ENCODE data around the gene UCP1.

Gene UCP1, protein sequence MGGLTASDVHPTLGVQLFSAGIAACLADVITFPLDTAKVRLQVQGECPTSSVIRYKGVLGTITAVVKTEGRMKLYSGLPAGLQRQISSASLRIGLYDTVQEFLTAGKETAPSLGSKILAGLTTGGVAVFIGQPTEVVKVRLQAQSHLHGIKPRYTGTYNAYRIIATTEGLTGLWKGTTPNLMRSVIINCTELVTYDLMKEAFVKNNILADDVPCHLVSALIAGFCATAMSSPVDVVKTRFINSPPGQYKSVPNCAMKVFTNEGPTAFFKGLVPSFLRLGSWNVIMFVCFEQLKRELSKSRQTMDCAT

DNA sequence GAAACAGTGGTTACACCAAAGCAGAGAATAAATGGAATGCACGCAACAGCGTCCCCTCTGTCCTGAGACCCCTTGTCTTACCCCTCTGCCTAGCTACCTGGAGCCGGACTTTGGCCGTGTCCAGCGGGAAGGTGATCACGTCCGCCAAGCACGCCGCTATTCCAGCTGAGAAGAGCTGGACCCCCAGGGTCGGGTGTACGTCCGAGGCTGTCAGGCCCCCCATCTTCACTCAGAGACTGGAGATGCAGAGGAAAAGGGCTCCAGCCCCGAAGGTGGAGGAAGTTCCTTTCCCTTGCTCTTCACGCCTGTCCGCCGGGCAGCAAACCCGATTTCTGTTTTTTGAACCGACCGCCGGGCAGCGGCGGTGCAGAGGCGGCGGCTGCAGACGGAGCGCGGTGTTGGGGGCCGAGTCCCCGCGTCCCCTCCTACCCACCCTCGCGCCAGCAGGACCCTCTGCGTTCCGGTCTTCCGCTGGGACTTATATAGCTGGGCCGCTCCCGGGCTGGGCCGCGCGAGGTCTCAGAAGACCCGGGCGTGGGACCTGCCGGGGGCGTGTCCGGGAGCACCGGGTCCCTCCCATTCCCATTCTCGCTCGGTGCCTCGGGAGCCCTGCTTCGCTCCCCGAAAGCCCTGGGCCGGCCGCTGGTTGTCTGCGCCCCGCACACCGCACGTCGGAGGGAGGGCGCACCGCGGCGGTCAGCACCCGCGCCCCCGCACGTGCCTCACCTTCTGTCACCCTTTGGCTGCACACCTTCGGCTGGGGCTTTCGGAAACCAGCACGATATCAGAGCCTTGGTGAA is at the start of gene UCP1:
TSS of gene UCP1 (minus strand) at position 455 of the 800 bp plus-strand sequence. CDS start at position 223, 232 bp downstream.
- DNase-seq, result peak; percentile 4

DNA sequence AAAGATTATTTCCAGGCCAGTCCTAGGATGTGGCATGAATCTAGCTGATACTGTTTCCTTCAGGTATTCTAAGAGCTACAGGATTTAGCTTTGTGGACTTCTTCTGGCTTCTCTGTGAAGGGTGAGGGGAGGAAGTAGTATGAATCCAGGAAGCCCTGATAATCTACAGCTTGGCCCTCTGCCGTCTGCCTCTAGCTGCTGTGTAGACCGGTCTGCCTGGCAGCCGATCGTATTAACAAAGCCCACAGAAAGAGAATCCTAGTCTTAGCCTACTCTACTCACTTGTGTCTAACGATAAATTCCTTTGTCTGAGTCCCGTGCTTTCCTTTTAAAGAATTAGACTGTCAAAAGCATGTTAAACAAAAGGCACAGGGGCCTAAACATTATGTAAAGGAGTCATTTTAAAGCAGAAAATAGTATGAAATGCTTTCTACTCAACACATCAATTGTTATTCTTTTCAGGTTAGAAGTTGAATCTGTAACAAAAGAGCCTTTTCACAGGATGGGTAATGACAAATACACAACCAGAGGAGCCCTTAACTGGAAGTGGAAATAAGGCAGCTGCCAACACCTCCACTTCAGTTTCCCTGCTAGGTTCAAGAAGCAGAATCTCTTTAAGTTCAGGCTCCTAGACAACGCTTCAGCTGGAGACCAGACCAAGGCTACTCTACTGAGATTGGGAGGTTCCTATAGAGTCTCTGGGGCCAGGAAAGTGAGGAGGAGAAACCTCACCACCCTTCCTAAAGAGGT is 48.9 kb upstream of the UCP1 start:
- no peak for DNase-seq

DNA sequence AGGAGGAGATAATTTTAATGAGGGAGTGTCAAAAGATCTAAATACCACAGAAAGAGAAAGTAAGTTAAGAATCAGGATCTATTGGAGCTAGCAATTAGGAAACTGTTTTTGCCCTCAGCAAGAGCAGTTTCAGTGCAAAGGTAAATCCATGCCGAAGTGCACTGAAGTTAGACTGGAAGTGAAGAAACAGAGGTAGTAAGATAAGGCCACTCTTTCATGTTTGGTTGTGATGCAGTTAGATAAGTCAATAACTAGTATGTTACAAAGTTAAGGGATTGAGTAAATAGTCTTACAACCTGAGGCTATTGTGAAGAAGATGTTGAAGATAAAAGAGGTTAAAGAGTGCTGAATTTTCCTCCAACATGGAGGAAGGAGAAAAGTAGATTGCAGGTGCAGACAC is 46.7 kb upstream of the UCP1 start:
- DNase-seq, result no peak

DNA sequence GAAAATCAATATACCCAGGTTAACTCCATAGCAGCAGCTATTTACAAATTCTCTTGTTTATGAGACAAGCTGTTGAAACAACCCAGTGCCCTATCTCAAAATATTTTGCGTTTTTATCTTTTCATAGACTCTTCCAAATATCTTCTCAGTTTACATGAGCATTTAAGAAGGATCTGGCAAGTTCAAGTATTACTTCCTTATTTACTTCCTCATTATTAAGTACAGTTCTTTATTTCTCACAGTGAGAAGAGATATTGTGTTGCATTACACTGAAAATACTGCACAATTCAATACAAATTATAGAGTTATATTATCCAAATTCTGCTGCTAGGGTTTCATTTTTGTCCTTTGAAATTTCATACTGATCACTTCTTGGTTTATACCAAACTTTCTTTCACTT is 43.6 kb upstream of the UCP1 start:
- no peak for DNase-seq

DNA sequence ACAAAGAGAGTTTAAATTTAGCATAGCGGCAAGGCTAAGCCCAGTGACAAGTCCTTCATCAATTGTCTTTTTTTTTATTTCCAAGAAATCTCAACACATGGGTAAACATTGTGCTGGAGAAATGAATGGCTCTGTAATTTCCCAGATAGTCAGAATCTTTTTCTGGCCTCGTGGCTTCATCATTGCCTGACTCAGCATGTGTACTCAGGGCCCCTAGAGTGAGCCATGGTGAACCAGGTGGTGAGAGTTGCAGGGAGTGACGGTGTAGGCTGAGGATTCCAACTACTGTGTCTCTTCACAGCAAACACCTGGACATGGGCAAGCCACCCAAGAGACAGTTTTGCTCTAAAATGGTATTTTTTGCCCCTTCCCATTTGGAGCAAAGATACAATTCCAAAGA is 43.1 kb upstream of the UCP1 start:
- no peak for DNase-seq

DNA sequence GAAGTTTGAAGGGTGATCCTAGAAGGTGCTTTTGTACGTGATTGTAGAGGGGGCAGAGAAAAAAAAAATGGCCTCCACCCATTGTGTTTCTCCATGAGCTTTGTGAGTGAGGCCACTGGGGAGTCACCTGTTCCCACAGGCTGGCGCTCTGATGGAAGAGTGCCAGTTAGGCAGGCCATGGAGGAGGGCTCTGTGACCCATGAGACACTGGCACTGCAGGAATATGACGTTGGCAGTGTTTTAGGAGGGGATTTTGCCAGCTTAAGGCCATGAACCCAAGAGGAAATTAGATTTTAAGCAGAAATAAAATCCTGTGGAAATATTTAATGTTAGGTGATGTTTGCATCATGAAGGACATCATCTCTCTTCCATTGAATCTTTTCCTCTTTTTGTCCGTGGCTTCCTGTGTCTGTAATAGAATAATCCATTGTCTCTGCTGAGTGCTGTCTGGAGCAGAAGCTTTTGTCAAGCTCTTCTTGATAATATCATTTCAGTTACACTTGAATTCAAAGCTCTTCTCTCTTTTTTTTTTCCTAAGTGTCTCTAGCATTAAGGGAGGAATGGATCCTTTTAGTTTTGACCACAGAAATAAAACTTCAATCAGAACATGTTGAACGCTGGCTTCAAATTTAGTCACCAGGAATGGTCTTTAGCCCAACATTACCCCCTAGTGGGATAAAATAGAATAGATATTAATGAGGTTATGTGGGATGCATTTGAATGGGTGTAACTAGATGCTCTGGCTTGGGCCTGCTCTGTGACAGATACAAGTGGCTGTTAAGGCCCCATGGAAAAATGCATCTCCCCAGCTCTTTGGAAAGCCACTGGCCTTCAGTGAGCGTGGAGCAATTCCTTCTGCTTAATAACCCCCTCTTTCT is 41.0 kb upstream of the UCP1 start:
- no peak for DNase-seq

DNA sequence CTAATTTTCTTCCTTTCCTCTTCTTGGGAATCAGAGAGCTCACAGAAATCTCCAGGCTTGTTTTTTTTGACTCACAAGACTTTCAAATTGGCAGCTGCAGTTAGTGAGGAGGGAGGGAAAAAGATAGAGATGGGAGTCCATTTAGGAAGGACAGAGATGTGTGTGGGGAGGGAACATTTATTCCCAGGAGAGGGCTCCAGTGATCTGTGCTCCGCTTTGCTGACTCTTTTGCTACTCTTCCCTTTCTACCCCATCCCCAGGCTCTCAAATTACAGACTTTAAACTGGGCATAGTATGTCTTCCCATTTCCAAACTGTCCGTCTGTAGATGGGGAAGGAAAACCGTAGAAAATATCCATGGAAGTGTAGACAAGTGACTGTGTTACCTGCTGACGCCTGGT is 39.1 kb upstream of the UCP1 start:
- DNase-seq, result no peak

DNA sequence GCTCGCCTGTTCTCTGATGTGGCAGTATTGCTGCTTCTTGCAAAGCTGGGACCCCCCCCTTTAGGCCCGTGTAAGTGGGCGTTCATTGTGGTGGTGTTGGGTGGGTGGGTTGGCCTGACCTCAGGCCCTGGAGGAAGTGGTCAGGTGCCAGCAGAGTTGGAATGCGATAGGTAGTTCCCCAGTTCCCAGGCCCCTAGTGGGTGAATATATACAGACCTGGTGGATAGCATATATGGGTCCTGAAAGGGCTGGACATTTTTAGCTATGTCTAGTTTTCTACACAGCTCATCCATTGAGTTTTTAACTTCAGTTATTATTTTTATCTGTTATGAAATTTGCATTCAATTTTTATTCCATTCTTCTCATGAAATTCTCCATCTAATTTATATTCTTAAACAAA is 35.8 kb upstream of the UCP1 start:
- DNase-seq, result no peak

DNA sequence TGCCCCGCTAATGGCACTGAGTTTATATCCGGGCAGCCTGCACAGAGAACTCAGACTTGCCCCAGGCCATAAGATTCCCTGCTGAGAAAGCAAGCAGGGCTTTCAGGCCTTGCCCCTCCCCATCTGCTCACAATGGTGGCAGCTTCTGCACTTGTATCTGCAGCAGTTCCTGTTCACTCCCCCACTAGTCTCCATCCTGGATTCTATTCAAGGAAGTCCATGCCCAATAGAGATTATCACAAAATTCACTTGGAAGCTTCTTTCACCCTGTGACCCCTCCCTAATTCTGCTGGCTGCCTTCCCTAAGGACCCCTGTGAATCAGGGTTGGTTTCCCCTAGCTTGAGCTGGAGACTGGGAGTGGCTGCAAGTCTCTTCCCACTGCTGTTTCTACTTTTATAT is 34.5 kb upstream of the UCP1 start:
- DNase-seq, result no peak

DNA sequence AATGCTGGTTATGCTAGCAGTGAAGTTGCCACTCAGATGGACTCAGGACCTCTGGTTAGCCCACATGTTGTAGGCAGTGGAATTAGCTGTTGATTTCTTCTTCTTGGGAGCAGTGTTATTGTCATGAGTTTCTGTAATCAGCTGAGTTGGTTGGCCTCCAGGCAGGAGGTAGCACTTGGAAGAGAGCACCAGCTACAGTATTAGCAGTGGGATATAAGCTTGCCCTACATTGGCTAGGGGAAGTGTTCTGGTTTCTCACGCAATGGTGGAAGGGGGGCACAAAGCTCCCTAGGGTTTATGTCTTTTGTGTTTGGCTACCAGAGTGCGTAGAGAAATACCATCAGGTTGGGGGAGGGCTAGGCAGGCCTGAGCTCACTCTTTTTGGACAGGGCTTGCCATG is 34.0 kb upstream of the UCP1 start:
- no peak for DNase-seq

DNA sequence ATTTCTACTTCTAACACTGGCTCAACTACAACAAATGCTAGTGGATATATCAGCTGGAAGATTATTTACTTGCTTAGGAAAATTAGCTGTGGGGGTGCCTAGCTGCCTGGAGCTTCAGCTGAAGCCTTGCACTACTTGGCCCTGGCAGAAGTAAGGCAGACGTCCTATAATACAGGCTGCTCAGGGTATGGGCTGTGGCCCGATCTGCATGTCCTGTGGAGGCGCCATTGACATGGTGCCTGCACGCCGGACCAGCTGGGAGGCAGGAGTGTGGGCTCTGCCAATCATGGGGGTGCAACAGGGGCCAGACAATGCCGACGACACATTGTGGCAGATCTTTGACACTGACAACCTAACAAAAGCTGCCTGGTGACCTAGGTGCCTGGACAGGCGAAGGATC is 31.6 kb upstream of the UCP1 start:
- DNase-seq, result no peak

DNA sequence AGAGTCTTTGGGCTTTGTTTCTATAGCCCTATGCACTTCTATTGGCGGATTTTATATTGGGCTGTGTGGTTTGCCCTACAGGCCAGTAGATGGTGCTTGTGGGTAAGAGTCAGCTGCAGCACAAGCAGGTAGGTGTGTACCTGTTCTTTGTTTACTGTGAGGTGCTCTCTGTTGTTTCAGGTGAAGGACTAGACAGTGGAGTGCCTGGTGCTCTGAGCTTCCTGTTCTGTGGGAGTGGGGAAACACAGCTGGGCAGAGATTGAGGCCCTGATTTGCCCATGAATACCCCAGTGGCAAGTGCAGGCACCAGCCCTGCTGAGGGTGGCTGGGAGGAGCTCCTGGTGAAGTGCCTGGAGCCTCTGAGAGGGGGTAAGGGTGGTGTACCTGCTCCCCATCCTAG is 26.3 kb upstream of the UCP1 start:
- DNase-seq, result no peak

DNA sequence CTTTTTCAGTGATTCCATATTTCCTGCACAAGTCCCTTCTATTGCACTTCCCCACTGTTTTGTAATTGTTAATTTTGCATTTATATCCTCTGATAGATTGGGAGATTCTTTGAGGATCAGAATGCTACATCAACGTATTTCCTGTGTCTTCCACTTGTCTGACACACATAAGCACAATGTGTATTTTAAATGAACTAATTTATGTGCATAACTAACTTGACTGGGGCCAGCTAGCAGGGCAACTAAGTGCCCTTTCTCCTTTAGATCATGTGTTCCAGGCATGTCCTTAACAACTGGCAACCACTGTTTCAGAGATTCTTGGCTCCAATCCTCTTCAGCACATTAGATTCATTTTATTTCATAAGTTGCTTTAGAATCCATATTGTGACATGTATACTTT is 15.7 kb upstream of the UCP1 start:
- DNase-seq, result no peak

DNA sequence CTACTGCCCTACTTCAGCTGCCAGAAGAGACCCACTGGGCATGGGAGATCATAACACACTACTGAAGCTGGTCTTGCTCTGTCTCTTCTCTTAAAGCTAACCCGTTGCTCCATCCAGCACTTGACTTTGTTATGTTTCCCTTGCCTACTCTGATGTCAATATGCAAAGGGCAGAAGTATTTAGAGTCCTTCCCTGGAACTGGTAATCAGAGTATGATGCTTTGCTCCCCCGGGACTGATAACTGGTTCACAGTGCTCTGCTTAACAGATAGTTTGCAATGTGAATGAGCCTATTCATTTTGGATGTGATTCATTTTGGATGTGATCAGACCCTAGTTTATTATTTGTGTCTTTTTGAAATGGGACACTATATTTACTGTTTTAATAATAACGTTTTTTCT is 12.3 kb upstream of the UCP1 start:
- no peak for DNase-seq

DNA sequence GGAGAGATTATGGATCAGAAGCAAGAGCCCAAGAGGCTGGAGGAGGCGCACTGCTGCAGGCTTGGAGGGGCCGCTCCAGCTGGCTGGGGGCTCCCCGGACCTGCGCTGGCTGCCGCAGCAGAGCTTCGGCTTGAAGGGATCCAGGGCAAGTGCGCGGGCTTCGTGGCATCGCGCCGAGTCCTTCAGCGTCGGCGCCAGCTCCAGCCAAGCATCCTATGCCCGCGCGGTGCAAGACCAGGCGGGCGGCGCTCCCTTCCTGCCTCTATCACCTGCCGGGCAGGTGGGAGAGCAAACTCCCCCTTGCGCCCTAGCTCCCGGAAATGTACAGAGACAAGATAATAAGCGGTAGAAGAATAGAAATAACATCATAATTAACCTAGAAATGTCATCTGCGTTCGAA is 10.5 kb upstream of the UCP1 start:
- DNase-seq, result no peak

DNA sequence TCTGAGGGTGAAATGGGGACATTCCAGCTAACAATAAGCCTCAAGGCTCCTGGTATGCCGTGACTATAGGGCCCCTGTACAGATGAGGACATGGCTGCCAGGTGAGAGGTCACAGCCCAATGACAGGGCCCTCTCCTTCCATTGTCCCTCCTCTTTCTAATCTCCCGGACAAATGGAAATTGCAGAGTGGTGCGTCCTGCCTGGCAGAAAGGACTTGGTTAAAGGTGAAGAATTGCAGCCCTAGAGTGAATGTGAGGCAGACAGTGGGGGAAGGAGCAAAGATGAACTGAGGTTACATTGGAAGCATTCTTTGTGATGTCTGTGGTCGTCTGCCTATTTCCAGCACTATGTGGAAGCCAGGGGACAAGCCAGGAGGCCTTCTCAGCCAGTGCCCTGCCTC is 6.7 kb upstream of the UCP1 start:
- no peak for DNase-seq

DNA sequence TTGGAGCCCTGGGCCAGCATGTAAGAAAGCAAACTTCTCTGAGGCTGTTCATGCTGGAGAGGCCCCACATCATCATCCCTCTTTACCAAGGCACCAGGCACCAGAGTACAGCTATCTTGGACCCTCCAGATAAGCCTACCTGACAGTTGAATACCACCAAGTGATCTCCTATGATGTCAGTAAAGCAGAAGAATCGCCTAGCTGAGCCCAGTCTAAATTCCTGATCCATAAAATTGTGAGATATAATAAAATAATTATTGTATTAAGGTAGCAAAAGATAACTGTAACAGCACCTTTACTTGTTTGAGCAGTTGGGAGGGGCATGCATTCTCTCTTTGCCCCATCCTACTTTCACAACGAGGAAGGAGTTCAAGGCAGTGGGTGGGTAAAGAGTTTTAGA is 2.9 kb upstream of the UCP1 start:
- no peak for DNase-seq

DNA sequence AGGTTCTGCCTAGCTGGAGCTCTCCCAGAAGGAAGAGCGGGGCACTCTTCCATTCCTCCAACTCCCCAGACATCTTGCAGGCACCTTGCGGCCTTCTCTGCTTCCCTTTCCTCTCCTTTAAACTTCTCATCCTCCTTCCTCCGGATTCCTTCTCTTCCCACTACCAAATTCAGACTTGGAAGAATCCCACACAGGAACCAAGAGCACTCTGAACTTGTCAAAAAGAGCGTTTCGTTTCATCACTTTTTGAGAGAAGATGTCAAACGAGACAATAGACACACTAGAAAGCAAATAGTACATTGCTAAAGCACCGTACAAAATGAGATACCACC is 512 bp upstream of the UCP1 start:
- no peak for DNase-seq

DNA sequence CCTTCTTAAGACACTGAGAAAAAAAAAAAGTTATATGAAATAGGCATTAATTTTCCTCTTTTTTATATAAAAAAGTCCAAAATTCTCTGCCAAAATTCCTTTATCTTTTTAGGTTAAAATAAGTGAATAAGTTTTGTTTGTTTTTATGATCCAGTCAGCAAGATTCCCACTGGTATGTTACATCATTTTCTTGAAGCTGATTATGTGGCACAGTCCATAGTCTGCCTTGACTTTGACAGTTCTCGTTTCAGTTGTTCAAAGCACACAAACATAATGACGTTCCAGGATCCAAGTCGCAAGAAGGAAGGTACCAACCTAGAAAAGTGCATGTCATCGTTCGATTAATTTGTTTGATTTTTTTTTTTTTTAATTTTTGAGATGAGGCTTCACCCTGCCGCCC is 9.1 kb downstream of the UCP1 start:
- no peak for DNase-seq

DNA sequence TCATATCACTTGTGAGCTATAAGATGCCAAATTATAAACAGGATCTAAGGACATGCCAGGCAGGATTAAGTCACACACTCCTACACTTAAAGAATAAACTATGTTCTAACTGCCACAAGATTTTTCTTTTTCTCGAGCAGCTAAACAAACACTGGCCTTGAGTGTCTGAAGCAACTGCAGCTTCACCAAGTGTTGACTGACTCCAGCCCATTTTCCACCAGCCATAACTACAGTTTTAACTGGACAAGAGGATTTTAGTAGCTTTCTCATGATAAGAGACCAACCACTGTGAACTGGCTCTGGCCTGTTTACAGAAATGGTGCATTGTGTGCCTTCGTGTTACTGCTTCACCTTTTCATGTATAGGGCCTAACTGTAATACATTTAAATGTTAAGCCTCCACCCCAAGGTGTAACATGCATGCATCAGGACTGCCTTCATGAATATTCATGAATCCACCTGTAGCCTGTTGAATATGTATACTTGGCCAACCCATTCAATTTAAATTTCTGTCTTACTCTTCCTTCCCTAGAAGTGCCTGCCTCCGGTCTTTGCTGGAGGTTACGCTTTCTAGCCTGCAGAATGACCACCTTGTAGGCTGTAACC is 10.8 kb downstream of the UCP1 start:
- no peak for DNase-seq

DNA sequence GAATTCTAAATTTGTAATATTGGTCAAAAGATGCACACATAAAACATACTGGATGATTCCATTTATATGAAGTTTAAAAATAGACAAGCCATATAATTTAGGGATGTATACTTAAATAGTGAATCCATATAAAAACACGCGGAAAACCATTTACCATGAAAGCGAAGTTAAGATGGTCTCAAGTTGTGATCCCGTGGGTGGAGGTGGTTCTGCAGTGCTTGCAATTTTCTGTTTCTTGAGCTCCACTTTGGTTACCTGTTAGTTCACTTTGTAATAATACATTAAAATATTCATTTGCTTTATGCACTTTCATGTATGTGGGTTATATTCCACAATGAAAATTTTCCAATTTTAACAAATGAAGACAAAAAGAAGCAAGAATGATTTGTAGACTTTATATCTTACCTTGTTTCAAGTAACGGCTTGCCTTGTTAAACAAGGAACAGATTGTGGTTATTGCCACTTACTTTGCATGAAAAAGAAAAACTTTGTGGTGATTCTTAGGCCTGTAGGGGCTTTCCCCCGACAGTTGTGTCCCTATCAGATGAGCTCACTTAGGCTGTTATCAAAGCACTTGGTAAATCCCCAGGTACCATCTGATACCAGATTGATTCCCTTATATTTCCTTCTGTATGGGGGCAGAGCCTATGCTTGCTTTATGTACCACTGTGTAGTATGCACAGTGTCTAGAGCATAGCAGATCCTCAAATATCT is 12.2 kb downstream of the UCP1 start:
- no peak for DNase-seq

DNA sequence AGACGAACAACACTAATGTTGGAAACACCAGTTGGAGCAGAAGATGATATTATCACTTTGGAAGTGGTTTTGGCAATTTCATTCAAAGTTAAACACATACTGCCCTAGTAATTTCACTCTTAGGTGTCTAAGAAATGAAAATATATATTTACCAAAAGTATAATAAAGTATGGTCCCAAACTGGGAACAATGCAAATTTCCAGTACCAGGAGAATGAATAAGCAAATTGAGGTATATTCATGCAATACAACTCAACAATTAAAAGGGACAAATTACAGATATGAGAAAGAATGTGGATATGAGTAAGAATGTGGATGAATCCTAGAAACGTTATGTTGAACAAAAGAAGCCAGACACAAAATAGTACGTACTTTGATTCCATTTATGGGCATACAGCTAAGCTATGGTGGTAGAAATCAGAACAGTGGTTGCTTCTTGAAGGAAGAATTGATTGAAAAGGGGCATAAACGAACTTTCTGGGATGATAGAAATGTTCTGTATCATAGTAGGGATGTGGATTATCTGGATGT is 34.7 kb downstream of the UCP1 start:
- no peak for DNase-seq

Data from stimulated activated CD4-positive, alpha-beta T cell treated with anti-CD3 and anti-CD28 coated beads, Interleukin-4, amount 100 ng/mL, for 1 hour (primary cell).